Left renal cortex interstitium (tissue), 4 donors: Measurements from ENCODE around the gene SSPN. TPM values are rescaled to one million over a fixed set of nuclear protein-coding genes. Genes with fewer than 3 reads are reported as not detected.
A peak's percentile ranks its signal among the peaks of the same experiment; 100 is the strongest.

Experiments used
- DNase-seq, 4 donors: peaks; one replicate each; pipeline ENCODE4 v3.0.0-alpha.2; 2013; ENCODE audit warnings: low read depth in 4 of 4, low spot score in 2 of 4, missing footprints in 1 of 4
- polyA plus RNA-seq, 4 donors: library from polyadenylated mRNA; unstranded; fragments of 120-200 nt; gene quantifications; one replicate each; pipeline ENCODE4 v1.2.1, GENCODE V29; 2013; ENCODE audit not compliant: insufficient read length in 4 of 4

SSPN gene
- polyA plus RNA-seq, 4 donors, result 10.7 to 19.1 (median 13.9) TPM

GRCh38 chr12:26252946-26253345 lies 57.6 kb downstream of the SSPN start:
- no peak for DNase-seq

- no peak for DNase-seq
Measured at GRCh38 chr12:26255893-26256645, 60.7 kb downstream of the SSPN start.

- DNase-seq, result no peak
Measured at GRCh38 chr12:26264215-26264838, 69.0 kb downstream of the SSPN start.

- DNase-seq, result no peak
Measured at GRCh38 chr12:26265606-26266005, 70.2 kb downstream of the SSPN start.

- no peak for DNase-seq
Measured at GRCh38 chr12:26266881-26267280, 71.5 kb downstream of the SSPN start.

GRCh38 chr12:26268841-26269561 lies 73.6 kb downstream of the SSPN start:
- no peak for DNase-seq

GRCh38 chr12:26269562-26270284 lies 74.3 kb downstream of the SSPN start:
- DNase-seq, result no peak

GRCh38 chr12:26271024-26271423 lies 75.7 kb downstream of the SSPN start:
- no peak for DNase-seq

GRCh38 chr12:26271889-26272492 lies 76.6 kb downstream of the SSPN start:
- DNase-seq, result peak in 1 of 4 donors; percentile 62

GRCh38 chr12:26272851-26273250 lies 77.5 kb downstream of the SSPN start:
- no peak for DNase-seq

- DNase-seq, result no peak
Measured at GRCh38 chr12:26273811-26274210, 78.4 kb downstream of the SSPN start.

- DNase-seq, result no peak
Measured at GRCh38 chr12:26274441-26275312, 79.3 kb downstream of the SSPN start.

GRCh38 chr12:26275313-26276131 lies 80.1 kb downstream of the SSPN start:
- DNase-seq, result peak in 1 of 4 donors; percentile 21

GRCh38 chr12:26276709-26277108 lies 81.3 kb downstream of the SSPN start:
- DNase-seq, result no peak

GRCh38 chr12:26277506-26278246 lies 82.3 kb downstream of the SSPN start:
- DNase-seq, result no peak

- DNase-seq, result no peak
Measured at GRCh38 chr12:26278266-26278665, 82.9 kb downstream of the SSPN start.

- DNase-seq, result no peak
Measured at GRCh38 chr12:26278666-26279065, 83.3 kb downstream of the SSPN start.

GRCh38 chr12:26279091-26279490 lies 83.7 kb downstream of the SSPN start:
- DNase-seq, result no peak
